Anterior cingulate cortex (tissue), 58 donors: ENCODE results near the gene IL17C.

Experiments used
- DNase-seq, 58 donors: peaks; one replicate each; lab custom pipeline; 2025; lab: John Stamatoyannopoulos, UW

IL17C gene

GRCh38 chr16:88624977-88625576 is 13.3 kb upstream of the IL17C start:
- DNase-seq = no peak

- no peak for DNase-seq
Measured at GRCh38 chr16:88626646-88627045, 11.7 kb upstream of the IL17C start.

DNA sequence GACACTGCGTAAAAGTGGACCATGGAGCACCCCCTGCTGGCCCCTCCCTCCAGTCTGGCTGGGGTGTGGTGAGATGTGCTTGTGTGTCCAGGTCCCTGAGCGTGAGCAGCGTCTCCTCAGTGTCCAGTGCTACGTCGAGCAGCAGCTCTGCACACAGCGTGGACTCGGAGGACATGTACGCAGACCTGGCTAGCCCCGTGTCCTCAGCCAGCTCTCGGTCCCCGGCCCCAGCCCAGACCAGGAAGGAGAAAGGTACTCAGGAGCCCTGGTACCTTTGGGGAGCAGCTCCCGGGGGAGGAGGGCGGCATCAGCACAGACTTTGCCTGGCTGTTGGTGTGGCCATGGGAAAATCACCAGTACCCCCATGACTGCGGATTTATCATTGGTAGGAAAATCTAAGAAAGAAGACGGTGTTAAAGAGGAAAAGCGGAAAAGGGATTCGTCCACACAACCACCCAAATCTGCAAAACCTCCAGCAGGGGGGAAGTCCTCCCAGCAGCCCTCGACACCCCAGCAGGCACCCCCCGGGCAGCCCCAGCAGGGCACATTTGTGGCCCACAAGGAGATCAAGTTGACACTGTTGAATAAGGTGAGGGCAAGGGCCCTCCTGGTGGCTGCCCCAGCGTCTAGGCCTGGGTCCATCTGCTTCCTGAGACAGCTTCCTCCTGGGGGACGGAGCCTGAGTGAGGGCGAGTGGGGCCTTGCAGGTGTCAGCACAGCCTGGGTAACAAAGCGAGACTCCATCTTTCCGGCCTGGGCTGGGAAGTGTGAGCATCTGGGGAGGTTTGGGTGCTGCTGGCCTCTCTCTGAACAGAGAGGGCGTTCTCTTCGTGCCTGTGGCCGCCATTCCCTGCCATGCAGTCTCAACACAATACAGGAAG is 10.6 kb upstream of the IL17C start:
- no peak for DNase-seq

- DNase-seq = no peak
Measured at GRCh38 chr16:88628512-88628974, 9.8 kb upstream of the IL17C start.

DNA sequence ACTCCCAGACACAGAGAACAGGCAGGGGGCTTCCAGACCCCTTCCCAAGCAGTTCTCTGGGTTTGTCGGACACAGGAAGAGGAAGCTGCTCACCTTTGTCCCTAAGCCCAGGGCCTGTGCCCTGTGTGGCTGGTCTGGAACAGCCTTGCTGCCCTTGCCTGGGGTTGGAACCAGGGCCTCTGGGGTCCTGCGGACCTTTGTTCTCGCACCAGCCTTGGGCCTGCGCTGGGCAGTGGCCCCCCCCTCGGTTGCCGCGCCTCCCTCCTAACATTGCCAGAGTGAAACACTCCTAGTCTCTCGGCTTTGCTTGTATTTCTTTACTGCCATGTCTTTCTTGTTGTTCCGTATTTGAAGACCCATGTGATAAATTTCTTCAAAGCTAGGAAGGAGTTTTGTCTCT is 8.5 kb upstream of the IL17C start:
- no peak for DNase-seq

DNA sequence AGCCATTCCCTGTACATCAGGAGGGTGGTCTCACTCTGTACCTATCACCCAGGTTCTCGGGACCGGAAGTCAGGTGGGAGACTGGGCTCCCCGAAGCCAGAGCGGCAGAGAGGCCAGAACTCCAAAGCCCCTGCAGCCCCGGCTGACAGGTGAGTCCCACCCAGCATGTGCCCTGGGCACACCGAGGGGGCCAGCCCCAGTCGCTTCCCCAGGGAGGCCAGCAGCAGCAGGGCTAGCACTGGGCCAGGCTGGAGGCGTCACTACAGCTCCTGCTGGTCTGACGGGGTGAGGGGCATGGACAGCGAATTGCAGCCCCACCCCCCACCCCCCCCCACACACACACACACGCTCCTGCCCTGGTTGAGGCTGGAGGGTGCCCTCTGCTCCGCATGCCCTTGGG is 7.9 kb upstream of the IL17C start:
- no peak for DNase-seq

GRCh38 chr16:88630941-88631340 is 7.4 kb upstream of the IL17C start:
- no peak for DNase-seq

DNA sequence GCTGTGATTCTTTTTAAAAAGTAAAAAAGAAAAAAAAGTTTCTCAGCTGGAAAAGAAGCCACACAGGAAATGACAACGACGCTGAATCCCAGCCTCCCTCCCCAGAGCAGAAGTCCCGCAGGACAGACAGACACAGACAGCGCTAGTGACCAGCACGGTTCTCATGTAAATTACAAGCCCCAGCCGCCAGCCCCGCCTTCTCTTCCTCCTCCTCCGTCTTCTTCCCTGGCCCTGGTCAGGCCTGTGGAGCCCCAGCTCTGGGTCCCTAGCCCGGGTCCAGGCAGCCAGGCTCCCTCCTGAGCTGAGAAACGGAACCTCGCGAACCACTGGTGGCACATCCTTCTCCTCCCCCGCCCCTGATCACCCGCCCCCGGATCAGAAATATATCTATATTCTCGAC is 7.0 kb upstream of the IL17C start:
- DNase-seq = no peak

DNA sequence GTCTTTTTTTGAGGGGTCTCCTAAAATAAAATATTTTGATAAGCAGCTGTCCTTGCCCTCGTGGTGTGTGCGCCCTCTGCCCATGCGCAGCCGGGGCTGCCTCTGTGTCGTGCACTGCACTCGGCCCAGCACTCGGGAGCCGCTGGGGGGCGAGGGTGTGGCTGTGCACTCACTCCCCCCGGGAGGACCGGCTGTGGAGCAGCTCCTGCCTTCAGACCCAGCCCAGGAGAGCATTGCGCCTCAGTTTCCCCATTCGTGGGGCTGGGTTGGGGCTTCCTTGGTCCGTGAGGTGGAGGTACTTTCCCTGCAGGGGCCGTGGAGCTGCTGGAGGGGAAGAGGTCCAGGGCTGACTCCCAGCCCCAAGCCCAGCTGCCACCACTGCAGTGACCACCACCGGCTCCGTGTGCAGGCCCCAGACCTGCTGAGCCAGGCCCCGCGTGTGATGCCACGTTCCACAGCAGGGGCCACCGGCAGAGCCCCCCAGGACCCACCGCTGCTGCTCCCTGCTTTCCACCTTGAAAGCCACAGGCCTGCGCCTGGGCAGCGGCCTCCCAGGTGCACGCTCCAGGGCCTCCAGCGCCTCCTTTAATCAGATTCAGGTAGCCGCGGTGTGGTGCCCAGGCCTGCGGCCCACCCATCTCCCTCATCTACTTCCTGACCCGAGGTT is 6.3 kb upstream of the IL17C start:
- no peak for DNase-seq

DNA sequence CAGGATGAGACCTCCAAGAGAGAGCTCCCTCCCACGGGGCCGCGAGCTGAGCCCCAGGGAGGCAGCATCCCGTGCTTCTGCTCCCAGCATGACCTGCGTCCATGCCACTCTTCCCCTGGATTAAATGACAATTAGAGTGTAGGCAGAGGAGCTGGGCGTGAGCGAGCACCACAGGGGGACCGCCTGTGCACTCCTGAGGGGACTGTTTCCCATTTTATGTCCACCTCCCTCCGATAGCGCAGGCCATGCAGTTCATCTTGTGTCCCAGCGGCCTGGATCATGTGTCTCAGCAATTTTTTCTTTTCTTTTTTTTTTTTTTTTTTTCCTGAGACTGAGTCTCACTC is 5.8 kb upstream of the IL17C start:
- no peak for DNase-seq

DNA sequence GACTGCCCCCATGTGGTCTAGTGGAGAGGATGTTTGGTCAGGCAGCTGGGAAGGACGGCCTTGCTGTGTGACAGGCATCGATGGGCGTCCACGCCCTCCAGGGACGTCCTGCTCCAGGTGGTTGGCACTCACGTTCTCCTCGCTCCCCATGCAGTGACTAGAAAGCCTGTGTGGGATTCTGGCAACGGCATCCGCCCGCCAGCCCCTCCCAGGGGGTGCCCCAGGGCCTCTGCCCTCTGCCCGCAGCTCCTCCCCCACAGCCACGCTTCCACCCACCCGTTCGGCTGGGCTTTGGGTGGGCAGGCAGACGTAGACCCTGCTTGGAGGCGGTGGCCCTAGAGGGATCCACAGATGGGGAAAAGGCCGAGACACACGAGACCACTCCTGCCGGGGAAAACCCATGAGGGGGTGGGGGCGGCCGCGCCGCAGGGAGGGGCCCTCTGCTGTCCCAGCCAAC is 4.7 kb upstream of the IL17C start:
- DNase-seq = peak in 5 of 58 donors; percentile 2 to 19 (median 6)

- DNase-seq = no peak
Measured at GRCh38 chr16:88634141-88634993, 4.0 kb upstream of the IL17C start.

DNA sequence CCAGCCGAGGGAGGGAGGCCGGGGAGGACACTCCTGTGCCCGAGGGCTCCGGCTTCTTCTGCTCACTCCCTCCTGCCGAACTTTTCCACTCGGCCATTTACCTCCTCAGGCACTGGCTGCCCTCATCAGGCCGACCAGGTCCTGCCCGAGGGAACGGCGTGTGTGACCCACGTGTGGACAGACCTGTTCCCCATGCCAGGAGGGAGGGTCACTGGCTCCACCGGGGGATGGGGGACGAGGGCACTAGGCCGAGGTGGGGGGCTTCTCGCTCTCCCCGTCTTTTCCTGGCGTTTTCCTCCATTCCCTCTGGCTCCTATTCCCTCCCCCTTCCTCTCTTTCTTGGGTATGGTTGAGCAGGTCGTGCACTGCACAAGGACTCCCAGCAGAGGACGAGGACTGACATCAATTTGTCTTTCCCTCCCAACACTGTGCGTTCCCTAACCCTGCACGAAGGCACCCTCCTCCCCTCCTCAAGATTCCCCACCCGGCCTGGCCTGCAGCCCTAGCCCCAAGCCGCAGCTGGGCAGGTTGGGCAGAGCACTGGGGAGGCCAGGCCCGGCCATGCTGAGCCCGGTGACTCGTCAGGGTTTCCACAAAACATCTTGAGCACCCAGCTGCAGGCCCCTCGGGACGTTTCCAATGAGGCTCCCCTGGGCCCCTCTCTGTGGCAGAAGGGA is 3.2 kb upstream of the IL17C start:
- DNase-seq = no peak

GRCh38 chr16:88635671-88636319 is 2.6 kb upstream of the IL17C start:
- no peak for DNase-seq

- no peak for DNase-seq
Measured at GRCh38 chr16:88636488-88637265, 1.7 kb upstream of the IL17C start.

- no peak for DNase-seq
Measured at GRCh38 chr16:88639231-88640038, 1.1 kb downstream of the IL17C start.

DNA sequence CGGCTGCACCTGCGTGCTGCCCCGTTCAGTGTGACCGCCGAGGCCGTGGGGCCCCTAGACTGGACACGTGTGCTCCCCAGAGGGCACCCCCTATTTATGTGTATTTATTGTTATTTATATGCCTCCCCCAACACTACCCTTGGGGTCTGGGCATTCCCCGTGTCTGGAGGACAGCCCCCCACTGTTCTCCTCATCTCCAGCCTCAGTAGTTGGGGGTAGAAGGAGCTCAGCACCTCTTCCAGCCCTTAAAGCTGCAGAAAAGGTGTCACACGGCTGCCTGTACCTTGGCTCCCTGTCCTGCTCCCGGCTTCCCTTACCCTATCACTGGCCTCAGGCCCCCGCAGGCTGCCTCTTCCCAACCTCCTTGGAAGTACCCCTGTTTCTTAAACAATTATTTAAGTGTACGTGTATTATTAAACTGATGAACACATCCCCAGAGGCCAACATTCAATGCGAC is 1.7 kb downstream of the IL17C start:
- DNase-seq = no peak
